H9 (cell line): ENCODE data around the gene ECHDC1. TPM values are rescaled to one million over a fixed set of nuclear protein-coding genes. Genes with fewer than 3 reads are reported as not detected.
A peak's percentile ranks its signal among the peaks of the same experiment; 100 is the strongest.

Source experiments
- DNase-seq: peaks from one replicate; pipeline ENCODE4 v3.0.0-alpha.2; 2017
- H2AFZ ChIP-seq: one replicate; pipeline ENCODE4 v1.6.1; 2013; ENCODE audit warnings: mild to moderate bottlenecking, low read length, control low read depth, moderate library complexity
- H2AK5ac ChIP-seq: 2 replicates; pipeline ENCODE4 v1.6.1; 2013; ENCODE audit warnings: low read length, control low read depth, mixed read lengths; ENCODE audit not compliant: insufficient read length
- H2BK120ac ChIP-seq: one replicate; pipeline ENCODE4 v1.6.1; 2013; ENCODE audit warnings: low read depth, mild to moderate bottlenecking, low read length, control low read depth, inconsistent platforms; ENCODE audit not compliant: poor library complexity, severe bottlenecking
- H2BK12ac ChIP-seq: 2 replicates; pipeline ENCODE4 v1.6.1; 2013; ENCODE audit warnings: low read length, control low read depth, mixed read lengths, low read depth; ENCODE audit not compliant: insufficient read length
- H2BK15ac ChIP-seq: 2 replicates; pipeline ENCODE4 v1.6.1; 2013; ENCODE audit warnings: low read depth, low read length, control low read depth
- H2BK20ac ChIP-seq: one replicate; pipeline ENCODE4 v1.6.1; 2013; ENCODE audit warnings: low read depth, mild to moderate bottlenecking, low read length, control low read depth, inconsistent platforms; ENCODE audit not compliant: poor library complexity, severe bottlenecking
- H2BK5ac ChIP-seq: 2 replicates; pipeline ENCODE4 v1.6.1; 2013; ENCODE audit warnings: low read length, control low read depth, mixed read lengths; ENCODE audit not compliant: insufficient read length
- H3K14ac ChIP-seq: 2 replicates; pipeline ENCODE4 v1.6.1; 2013; ENCODE audit warnings: low read length, control low read depth; ENCODE audit not compliant: insufficient read depth
- H3K18ac ChIP-seq: 2 replicates; pipeline ENCODE4 v1.6.1; 2013; ENCODE audit warnings: low read depth, mild to moderate bottlenecking, mixed read lengths, low read length, control low read depth; ENCODE audit not compliant: insufficient read length
- H3K23ac ChIP-seq: 2 replicates; pipeline ENCODE4 v1.6.1; 2013; ENCODE audit warnings: low read length, control low read depth, mixed read lengths, low read depth; ENCODE audit not compliant: insufficient read length
- H3K23me2 ChIP-seq: 2 replicates; pipeline ENCODE4 v1.6.1; 2013; ENCODE audit warnings: low read depth, mild to moderate bottlenecking, mixed read lengths, low read length, control low read depth; ENCODE audit not compliant: insufficient read length, poor library complexity, severe bottlenecking
- H3K27ac ChIP-seq: 2 replicates; pipeline ENCODE4 v1.5.1; 2013; ENCODE audit warnings: low read length, control low read depth, mixed read lengths, low read depth; ENCODE audit not compliant: insufficient read length
- H3K27me3 ChIP-seq: 2 replicates; pipeline ENCODE4 v1.6.1; 2013; ENCODE audit warnings: low read length, control low read depth, inconsistent platforms; ENCODE audit not compliant: insufficient read depth
- H3K4ac ChIP-seq: 2 replicates; pipeline ENCODE4 v1.6.1; 2013; ENCODE audit warnings: low read depth, mild to moderate bottlenecking, control low read depth, inconsistent platforms, low read length, moderate library complexity
- H3K4me1 ChIP-seq: 2 replicates; pipeline ENCODE4 v1.6.1; 2013; ENCODE audit warnings: low read length, control low read depth, inconsistent platforms; ENCODE audit not compliant: insufficient read depth
- H3K4me2 ChIP-seq: 2 replicates; pipeline ENCODE4 v1.6.1; 2013; ENCODE audit warnings: low read length, control low read depth, mixed read lengths; ENCODE audit not compliant: insufficient read length, insufficient read depth
- H3K56ac ChIP-seq: 2 replicates; pipeline ENCODE4 v1.6.1; 2013; ENCODE audit warnings: low read depth, mild to moderate bottlenecking, mixed read lengths, low read length, control low read depth; ENCODE audit not compliant: insufficient read length
- H3K79me1 ChIP-seq: 2 replicates; pipeline ENCODE4 v1.6.1; 2013; ENCODE audit warnings: low read depth, mild to moderate bottlenecking, moderate library complexity, low read length, control low read depth, inconsistent platforms; ENCODE audit not compliant: insufficient read depth, poor library complexity, severe bottlenecking
- H3K79me2 ChIP-seq: 2 replicates; pipeline ENCODE4 v1.6.1; 2013; ENCODE audit warnings: low read length, control low read depth, inconsistent platforms; ENCODE audit not compliant: insufficient read depth
- H3K9ac ChIP-seq: 2 replicates; pipeline ENCODE4 v1.6.1; 2013; ENCODE audit warnings: low read length, control low read depth, mixed read lengths; ENCODE audit not compliant: insufficient read length; ENCODE audit errors: extremely low read depth
- H3K9me3 ChIP-seq: one replicate; pipeline ENCODE4 v1.6.1; 2013; ENCODE audit warnings: low read depth, low read length, inconsistent platforms; ENCODE audit not compliant: control insufficient read depth
- H3T11ph ChIP-seq: one replicate; pipeline ENCODE4 v1.6.1; 2013; ENCODE audit warnings: mild to moderate bottlenecking, low read length, control low read depth, inconsistent platforms
- H4K20me1 ChIP-seq: one replicate; pipeline ENCODE4 v1.6.1; 2013; ENCODE audit not compliant: control insufficient read depth, insufficient read length, insufficient read depth
- H4K5ac ChIP-seq: 2 replicates; pipeline ENCODE4 v1.6.1; 2013; ENCODE audit warnings: low read depth, mild to moderate bottlenecking, mixed read lengths, low read length, control low read depth; ENCODE audit not compliant: insufficient read length
- H4K8ac ChIP-seq: replicated peaks from 2 replicates; pipeline ENCODE4 v1.6.1; 2013; ENCODE audit warnings: low read length, control low read depth, mixed read lengths, low read depth; ENCODE audit not compliant: insufficient read length
- H4K91ac ChIP-seq: 2 replicates; pipeline ENCODE4 v1.6.1; 2013; ENCODE audit warnings: low read depth, mild to moderate bottlenecking, moderate library complexity, mixed read lengths, low read length, control low read depth; ENCODE audit not compliant: insufficient read length
- H3K27ac Mint-ChIP-seq, 3 experiments: 2 replicates in 2 of 3; 3 replicates in 1 of 3; pipeline ENCODE4 v1.8.0; 2020 to 2021; ENCODE audit warnings: mixed read lengths in 3 of 3, mild to moderate bottlenecking in 1 of 3, moderate library complexity in 1 of 3
- H3K27me3 Mint-ChIP-seq: 2 replicates; pipeline ENCODE4 v1.8.0; 2021; ENCODE audit warnings: low read depth, mild to moderate bottlenecking, moderate library complexity, mixed read lengths
- H3K36me3 Mint-ChIP-seq, 3 experiments: 2 replicates in 2 of 3; 3 replicates in 1 of 3; pipeline ENCODE4 v1.8.0; 2020 to 2021; ENCODE audit warnings: low read depth in 3 of 3, mixed read lengths in 3 of 3; ENCODE audit not compliant: insufficient read depth in 1 of 3
- H3K4me1 Mint-ChIP-seq, 2 experiments: 2 replicates each; pipeline ENCODE4 v1.8.0; 2020; ENCODE audit warnings: mixed read lengths in 2 of 2
- H3K4me3 Mint-ChIP-seq, 2 experiments: 2 replicates in 1 of 2; 3 replicates in 1 of 2; pipeline ENCODE4 v1.8.0; 2020 to 2021; ENCODE audit warnings: mild to moderate bottlenecking in 2 of 2, mixed read lengths in 2 of 2, moderate library complexity in 1 of 2
- H3K9me3 Mint-ChIP-seq, 2 experiments: 2 replicates in 1 of 2; 3 replicates in 1 of 2; pipeline ENCODE4 v1.8.0; 2020; ENCODE audit warnings: mild to moderate bottlenecking in 2 of 2, mixed read lengths in 2 of 2, moderate library complexity in 1 of 2
- WGBS: extraction: QIAGEN DNeasy Blood & Tissue Kit; methylation state at CpG from one replicate; pipeline ENCODE4 v1.1.7; 2013; ENCODE audit warnings: missing lambda C conversion rate, low lambda C conversion rate, mixed read lengths; ENCODE audit not compliant: insufficient read length; ENCODE audit errors: extremely low coverage; 5-methylcytosine and 5-hydroxymethylcytosine counted together
- total RNA-seq: library from RNA; stranded (reverse); gene quantifications from 2 replicates; pipeline ENCODE4 v1.2.1, GENCODE V29; 2021
- TF ChIP-seq, protein P1 (sequence below): fragments of 200-600 bp; sonication (generic); conservative IDR thresholded peaks from 3 replicates; pipeline ENCODE4 v1.8.0; 2021; ENCODE audit warnings: antibody characterized with exemption, mild to moderate bottlenecking

The ECHDC1 gene
- total RNA-seq, 1 experiment from 2014 or later = 47.8 TPM

DNA sequence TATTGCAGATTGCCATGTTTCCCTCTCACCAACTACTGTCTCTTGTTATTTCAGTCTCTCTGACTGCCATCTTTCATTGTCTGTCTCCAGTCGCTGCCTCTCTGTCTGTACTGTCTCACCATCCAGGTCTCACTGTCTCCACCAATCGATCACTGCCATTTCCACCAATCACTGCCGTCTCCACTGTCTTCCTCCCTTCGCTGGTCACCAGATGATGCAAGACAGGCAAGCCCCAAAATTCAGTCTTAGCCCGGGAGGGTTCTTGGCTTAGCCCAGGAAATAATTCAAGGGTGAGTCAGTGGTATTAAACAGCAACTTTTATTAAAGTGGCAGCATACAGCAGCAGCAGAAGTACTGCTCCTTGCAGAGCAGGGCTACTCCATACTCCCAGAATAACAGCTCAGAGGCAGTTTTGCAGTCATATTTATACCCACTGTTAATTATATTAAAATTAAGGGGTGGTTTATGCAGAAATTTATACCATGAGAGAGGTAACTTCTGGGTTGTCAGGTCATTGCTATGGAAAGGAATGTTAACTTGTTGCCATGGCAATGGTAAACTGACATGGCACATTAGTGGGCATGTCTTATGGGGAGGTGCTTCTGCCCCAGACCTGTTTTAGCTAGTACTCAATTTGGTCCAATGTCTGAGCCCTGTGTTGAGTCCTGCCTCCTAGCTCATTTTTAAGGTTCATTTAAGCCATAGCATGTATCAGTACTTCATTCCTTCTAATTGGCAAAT lies 23.0 kb upstream of the ECHDC1 start:
- Histone ChIP-seq H2BK15ac (no peak overlapping the region), H2BK5ac (no peak overlapping the region), H3T11ph (no peak overlapping the region), H3K79me2 (no peaks in the 10 kb centered on the region), H2BK120ac (no peak overlapping the region), H4K20me1 (no peaks in the 10 kb centered on the region), H3K79me1 (no peaks in the 10 kb centered on the region), H2AK5ac (no peak overlapping the region), H4K91ac (no peak overlapping the region), H3K9ac (no peak overlapping the region), H3K18ac (no peak overlapping the region), H3K4ac (no peak overlapping the region), H2BK12ac (no peak overlapping the region), H2BK20ac (no peak overlapping the region), H3K4me2 (no peak overlapping the region), H3K23ac (no peak overlapping the region), H3K23me2 (no peaks in the 10 kb centered on the region), H4K5ac (no peak overlapping the region), H3K27me3 (no peaks in the 10 kb centered on the region), H4K8ac (no peak overlapping the region), H3K56ac (no peak overlapping the region), H3K14ac (no peak overlapping the region), H3K9me3 (no peaks in the 10 kb centered on the region), H3K4me1 (no peaks in the 10 kb centered on the region; the same call in 1 of the 2 replicates), H3K27ac (no peak overlapping the region), H2AFZ (no peak overlapping the region)
- peaks cover 4% of the 10 kb centered on the region in 2 experiments; a peak in 3 of 4 replicates for H3K4me1 Mint-ChIP-seq
- no peak overlapping the region for H3K4me3 Mint-ChIP-seq
- peak; percentile 53 for DNase-seq
- no peaks in the 10 kb centered on the region for H3K27me3 Mint-ChIP-seq
- peaks cover 0 to 7% of the 10 kb centered on the region in 2 experiments; a peak in 2 of 5 replicates for H3K9me3 Mint-ChIP-seq
- TF ChIP-seq, protein P1, sequence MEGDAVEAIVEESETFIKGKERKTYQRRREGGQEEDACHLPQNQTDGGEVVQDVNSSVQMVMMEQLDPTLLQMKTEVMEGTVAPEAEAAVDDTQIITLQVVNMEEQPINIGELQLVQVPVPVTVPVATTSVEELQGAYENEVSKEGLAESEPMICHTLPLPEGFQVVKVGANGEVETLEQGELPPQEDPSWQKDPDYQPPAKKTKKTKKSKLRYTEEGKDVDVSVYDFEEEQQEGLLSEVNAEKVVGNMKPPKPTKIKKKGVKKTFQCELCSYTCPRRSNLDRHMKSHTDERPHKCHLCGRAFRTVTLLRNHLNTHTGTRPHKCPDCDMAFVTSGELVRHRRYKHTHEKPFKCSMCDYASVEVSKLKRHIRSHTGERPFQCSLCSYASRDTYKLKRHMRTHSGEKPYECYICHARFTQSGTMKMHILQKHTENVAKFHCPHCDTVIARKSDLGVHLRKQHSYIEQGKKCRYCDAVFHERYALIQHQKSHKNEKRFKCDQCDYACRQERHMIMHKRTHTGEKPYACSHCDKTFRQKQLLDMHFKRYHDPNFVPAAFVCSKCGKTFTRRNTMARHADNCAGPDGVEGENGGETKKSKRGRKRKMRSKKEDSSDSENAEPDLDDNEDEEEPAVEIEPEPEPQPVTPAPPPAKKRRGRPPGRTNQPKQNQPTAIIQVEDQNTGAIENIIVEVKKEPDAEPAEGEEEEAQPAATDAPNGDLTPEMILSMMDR = no peak
- H3K27ac Mint-ChIP-seq = peak overlapping the region; percentile 14 to 37 (median 23); a peak in 5 of 7 replicates
- WGBS = no CpG with 5 or more reads among the region's 5 CpGs
- peaks cover 0 to 6% (median 0%) of the 10 kb centered on the region in 3 experiments; a peak in 5 of 7 replicates for H3K36me3 Mint-ChIP-seq
